CD4-positive, alpha-beta T cell treated with Interleukin-1 beta for 1 hour (primary cell): Measurements from ENCODE around the gene UBAC2.

Experiments used
- DNase-seq, 2 donors: peaks; one replicate each; pipeline ENCODE4 v3.0.0-alpha.2; 2020 to 2022

UBAC2 gene

DNA sequence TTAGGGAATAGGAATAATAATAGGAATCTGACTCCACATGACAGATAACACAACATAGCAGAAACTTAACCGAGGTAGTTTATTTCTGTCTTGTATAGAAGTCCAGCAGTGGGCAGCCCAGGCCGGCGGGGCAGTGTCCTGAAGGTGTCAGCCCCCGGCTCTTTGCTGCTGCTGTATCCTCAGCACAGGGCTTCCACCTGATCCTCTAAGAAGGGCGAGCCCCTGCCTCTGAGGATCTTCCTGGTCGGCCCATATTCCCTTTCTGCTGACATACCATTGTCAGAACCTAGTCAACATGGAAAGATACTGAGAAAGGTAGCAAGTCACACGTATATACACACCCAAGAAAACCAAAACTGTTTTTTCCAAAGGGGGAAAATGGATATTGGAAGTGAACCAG lies 162.7 kb downstream of the UBAC2 start:
- DNase-seq: no peak

DNA sequence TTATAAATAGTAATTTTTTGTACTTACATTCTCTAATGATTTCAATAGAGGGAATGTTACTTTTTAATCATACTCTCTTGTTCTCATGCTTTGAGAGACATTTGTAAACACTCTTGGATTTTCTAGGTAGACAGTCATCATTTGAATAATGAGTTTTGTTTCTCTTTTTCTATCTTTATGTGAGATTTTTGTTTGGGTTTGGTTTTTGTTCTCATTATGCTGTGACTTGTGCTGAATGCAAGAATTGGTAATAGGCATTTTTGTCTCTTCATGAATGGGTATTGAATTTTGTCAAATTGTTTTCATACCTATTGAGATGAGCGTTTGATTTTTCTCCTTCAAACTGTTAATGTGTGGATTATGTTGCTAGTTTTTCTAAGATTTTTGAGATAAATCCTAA lies 163.3 kb downstream of the UBAC2 start:
- no peak for DNase-seq

DNA sequence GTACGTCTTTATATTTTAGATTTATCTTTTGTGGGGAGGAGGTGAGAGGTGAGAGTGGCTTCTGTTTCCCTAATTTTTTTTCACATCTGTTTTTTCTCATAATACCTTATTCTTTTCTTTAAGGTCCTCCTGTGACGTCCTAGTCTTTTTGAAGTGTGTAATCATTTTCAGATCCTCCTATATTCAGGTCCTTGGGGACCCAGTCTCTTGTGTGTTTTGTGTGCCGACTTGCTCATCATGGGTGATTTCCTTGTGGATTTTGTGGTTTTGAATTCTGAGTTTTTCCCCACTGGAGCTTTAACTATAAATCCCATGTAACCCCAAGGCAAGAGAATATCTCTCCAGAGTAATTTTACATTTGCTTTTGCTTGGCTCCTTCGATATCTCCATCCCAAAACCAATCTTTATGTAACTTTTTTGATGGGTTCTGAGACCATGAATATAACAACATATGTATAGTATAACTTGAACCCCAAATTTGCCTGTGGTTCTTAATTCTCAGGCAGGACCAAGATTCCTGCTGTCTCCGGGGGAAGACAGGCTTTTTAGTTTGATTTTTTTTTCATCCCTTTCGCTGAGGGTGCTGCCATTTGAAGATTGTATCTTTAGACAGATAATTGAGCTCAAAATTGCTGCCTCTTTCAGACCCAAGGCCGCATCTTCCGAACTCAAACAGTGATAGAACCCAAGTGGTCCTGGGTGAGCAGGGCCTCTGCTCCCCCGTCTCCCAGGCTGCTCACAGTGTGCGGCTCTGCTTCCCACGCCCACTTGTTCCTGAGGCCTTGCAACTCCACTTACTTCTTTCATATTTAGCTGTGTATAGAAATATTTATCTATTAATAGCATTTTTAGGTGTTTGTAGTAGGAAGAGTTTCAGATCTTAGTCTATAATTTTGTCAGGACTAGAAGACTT lies 165.7 kb downstream of the UBAC2 start:
- DNase-seq: no peak

DNA sequence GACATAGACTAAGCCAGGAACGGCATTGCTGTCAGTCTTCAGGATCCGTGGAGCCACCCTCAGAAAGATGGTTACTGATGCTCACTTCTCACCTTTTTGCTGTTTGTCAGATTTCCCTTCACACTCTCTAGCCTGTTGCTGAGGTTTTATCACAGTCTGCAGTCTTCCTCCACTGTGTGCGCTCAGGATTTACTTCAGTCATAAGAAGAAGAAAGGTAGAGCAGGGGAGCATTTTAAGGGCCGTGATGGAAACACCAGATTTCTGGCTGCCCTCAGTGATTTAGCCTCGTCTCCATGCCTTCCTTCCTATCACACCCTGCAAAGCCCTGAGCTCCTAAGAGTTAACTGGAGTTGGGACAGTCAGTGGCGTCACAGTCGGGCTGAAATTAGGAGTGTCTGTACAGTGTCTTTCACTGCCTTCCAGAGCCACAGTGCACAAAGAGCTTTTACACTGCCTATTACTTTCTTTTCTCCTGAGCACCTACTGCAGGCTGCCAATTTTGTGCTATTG lies 166.5 kb downstream of the UBAC2 start:
- no peak for DNase-seq

DNA sequence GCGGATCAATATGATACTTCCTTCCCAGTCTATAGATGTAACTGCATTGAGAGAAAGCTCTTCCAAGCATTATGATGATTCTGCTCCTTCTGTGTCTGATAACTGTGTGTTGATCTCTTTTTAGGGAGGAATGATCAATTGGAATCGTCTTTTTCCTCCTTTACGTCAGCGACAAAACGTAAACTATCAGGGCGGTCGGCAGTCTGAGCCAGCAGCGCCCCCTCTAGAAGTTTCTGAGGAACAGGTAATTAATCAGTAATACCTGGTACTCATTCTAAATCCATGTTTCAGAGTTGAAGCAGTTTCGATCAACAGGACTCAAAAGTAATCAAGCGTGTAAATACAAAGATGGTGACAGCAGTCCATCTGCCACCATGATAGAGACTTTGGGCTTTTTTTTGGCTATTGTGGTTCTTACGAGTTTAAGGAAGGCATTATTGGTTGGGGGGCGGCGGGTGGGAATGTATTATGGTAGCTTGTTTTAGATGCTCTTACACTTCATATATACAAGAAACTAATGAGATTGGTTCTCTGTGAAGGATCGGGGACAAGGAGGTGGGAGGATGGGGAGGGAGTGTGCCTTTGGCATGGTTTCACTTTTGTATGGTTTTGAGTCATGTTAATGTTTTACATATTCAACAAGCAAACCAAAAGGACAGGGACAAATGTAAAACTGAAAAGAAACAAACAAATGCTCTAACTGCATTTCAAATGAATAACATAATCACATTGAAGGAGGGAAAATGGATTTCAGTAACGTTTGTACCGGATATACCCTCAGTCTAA lies 167.2 kb downstream of the UBAC2 start:
- DNase-seq: no peak

DNA sequence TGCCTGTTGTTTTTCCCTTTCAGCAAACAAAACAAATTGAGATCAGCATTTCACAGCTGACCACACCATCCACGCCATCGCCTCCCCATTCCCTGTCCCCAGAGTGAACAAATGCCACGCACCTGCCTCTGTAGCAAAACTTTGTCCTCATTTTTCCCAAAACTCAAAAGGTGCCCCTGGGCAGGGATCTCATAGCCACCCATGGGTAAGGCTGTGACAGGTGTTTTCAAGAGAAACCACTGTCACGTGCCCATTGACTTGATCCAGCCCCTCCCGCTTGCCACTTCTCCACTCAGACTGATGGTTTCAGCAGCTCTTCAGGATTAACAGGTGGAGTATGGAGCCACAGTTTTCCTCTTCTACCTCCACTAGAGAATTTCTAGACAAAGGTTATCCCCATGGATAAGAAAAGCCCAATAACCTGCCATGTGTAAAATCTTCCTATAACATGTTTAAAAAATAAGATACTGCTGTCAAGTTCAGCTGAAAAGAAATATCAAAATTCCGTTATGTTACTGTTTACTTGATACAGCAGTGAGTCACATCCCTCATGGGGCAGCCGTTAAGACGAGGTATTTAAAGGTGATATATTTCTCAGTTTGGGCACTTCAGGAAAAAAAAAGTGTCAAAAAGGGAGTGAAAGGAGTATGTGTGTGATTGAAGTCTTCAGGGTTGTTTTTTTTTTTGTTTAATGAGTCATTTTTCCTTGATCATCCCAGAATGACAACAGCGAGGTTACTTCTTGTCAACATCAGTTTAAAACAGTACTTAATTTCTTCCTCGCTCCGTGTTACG lies 170.0 kb downstream of the UBAC2 start:
- DNase-seq: peak in 1 of 2 donors; percentile 43

DNA sequence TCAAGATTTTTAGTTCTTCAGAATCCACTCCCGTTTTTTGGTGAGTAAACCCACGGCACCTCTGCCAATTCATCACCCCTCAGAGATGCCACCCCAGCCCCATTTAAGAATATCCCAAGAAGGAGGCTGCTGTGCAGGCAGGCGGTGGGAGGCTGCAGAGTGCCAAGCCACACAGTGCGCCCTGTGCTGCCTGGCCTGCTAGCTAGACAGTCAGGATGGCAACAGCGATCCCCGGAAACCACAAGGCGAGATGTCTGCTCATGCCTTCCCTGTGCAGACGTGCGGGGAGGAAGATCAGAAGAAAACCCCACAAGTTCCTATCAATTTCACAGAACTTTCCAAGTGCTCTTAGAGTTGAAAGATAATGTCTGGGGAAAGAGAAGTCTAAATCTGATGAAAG lies 171.3 kb downstream of the UBAC2 start:
- peak; percentile 70 to 77 for DNase-seq

DNA sequence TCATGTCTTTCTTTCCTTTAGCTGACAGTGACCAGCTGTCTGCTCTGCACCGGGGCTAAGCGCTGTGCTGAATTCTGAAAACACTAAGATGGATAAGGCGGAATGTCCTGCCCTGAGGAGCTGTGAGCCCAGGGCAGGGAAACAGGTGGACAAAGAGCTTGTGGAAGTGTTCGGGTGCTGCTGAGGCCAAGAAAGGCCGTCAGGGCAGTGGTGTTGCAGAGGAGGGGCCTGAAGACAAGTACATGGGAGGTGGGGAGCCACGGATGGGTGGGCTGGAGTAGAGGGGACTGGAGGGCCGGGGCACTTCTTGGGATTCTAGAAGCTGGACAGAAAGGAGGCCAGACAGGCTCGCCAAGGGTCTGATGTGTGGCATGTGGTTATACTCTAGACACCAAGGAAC lies 172.8 kb downstream of the UBAC2 start:
- no peak for DNase-seq

DNA sequence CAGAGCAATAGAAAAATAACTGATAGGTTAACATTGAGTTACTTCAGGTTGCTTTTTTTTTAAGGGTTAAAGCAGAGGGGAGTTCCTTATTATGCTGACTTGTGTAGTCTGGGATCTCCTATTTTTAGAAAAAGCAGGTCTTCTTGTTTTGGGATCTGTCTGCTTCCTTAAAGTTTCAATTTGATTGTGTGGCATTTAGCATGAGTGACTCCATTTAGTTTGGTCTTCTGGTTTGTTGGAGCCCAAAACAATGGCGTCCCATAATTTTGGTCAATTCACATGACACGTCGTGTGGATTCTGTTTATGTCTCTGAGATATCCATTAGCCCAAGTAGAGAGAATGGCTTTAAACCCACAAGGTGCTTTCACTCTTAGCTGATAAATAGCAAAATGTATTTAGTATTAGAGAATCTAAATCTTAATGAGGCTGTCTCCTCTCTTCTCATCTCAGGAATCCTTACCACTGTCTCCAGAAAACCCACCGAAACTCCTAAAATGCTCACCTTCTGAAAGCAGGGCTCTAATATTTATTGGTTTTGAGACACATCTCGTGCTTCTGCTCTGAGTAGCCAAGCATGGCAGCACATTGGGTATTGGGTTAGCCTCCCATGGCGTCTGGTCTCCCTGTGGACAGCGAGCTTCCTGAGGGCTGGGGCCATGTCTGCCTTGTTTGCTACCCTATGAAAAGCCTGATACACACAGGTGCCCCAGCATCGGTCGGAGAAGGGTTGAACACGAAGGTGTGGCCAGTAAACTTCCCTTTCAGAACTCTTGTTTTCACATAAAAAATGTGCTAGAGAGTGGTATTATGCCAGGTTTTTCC lies 173.7 kb downstream of the UBAC2 start:
- peak in 1 of 2 donors; percentile 71 for DNase-seq

DNA sequence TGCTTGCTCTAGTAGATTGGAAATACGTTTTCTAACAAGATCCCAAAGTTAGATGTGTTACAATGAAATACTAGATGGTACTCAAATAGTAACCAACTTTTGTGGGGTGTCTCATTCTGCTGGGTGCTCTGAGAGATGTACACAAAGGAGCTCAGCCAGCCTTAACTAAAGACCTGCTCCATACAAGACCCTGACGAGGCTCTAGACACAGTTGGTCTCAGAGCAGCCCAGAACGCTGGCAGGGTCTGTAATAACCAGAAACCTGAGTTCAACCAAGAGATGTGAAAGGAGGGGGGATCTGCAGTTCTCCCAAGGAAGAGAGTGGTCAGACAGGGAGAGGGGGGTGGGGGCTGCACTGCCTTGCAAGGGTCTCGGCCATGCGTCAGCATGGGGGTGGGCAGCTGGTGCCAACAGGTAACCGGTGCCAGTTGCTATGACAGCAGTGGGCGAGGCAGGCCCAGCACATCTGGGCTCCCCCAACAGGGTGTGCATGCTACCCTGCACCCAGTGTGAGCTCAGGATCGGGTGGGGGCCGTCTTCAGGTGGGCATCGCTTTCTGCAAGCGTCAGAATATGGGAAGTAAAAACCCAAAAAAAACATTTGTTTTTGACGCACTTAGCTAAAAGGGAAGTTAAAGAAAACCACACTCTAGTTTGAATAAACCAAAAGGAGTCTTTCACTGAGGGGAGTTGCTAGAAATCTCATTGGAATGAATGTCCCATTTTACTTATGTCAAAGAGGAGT lies 174.5 kb downstream of the UBAC2 start:
- DNase-seq: peak; percentile 61 to 95

DNA sequence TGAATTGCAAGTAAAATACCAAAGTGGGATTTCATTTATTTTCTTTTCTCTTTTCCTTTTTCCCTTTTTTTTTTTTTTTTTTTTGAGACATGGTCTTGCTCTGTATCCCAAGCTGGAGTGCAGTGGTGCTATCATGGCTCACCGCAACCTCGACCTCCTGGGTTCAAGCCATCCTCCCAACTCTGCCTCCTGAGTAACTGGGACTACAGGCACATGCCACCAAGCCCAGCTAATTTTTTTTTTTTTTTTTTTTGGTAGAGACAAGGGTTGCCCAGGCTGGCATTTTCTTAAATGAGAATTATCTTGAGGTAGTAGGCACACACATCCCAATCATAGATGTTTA lies 175.1 kb downstream of the UBAC2 start:
- no peak for DNase-seq

DNA sequence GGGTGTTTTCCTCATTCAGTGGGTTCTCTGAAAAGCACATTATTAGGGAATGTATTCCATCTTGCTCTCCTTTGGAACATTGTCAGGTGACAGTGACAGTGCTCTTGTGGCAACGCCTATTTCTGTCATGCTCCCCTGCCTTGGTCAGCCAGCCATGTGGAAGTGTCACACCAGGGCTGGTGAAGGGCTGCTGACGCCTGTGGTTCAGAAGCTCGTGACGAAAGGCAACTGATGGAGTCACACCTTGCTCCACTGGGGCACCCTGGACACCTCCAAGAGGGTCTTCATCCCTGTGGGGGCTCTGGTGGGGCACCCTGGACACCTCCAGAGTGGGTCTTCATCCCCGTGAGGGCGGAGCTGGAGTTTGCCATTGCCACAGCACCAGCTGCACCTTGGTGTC lies 175.5 kb downstream of the UBAC2 start:
- peak in 1 of 2 donors; percentile 89 for DNase-seq

DNA sequence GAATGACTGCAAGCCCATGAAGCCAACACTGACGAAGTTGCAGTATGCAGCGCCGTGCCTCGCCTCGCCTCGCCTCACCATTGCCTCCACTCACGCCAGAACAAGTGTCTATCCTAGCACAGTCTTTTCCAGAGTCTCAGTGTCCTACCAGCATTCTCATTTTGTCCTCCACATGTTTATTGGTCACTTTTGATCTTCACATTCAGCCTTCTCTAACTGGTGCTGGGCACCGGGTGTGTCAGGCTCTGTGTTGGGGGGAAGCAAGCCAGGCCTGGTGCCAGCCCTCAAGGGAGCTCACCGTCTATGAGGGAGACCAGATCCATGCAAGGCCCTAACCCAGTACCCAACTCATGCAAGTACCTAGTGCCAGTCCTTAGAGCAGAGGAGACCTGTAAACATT lies 176.3 kb downstream of the UBAC2 start:
- DNase-seq: no peak

DNA sequence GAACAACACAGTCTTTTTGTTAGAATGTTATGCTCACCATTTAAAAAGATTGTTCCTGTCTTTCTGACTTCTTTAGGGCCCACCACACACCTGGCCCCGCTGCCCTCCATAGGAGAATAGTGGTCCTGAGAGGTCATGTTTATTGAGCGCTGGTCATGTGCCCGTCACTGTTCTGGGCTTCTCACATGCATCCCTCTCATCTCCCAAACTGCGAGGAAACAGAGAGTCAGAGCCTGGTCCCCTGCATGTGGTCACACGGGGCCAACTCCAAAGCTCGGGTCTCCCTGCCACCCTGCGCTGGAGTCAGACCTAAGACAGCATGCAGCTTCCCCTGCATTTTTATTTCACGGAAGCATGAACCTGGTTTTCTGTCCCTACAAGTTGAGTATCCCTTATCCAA lies 177.0 kb downstream of the UBAC2 start:
- no peak for DNase-seq

DNA sequence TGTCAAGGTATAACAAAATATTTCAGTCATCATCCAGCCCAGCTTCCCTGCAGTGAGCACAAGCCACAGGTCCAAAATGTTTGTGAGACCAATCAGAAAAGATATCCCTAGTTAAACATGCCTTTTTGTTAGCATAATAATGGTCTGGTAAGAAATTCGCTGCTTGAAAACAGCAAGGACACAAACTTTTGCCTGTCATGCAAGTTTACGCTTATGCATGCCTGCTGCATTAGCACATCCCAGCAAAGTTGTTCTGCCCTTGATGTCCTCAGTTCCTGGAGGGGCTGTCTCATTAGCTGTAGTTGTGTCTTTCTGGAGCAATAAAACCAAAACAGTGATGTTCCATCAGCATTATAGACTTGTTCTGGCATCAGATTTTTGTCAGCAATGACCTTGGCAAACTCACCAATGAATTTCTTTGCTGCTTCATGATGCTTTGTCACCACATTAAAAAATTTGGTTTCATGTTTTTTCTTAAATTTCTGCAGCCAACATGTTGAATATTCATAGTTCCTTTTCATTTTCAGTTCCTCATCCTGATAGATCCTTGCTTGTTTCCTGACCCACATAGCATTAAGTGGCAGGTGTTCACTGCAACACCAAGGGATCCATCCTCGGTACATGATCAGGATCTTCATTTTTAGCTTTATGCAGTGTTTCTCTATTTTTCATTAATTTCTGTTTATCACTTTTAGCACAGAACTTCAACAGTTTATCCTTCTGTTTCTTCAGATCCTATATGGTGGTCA lies 178.5 kb downstream of the UBAC2 start:
- no peak for DNase-seq

DNA sequence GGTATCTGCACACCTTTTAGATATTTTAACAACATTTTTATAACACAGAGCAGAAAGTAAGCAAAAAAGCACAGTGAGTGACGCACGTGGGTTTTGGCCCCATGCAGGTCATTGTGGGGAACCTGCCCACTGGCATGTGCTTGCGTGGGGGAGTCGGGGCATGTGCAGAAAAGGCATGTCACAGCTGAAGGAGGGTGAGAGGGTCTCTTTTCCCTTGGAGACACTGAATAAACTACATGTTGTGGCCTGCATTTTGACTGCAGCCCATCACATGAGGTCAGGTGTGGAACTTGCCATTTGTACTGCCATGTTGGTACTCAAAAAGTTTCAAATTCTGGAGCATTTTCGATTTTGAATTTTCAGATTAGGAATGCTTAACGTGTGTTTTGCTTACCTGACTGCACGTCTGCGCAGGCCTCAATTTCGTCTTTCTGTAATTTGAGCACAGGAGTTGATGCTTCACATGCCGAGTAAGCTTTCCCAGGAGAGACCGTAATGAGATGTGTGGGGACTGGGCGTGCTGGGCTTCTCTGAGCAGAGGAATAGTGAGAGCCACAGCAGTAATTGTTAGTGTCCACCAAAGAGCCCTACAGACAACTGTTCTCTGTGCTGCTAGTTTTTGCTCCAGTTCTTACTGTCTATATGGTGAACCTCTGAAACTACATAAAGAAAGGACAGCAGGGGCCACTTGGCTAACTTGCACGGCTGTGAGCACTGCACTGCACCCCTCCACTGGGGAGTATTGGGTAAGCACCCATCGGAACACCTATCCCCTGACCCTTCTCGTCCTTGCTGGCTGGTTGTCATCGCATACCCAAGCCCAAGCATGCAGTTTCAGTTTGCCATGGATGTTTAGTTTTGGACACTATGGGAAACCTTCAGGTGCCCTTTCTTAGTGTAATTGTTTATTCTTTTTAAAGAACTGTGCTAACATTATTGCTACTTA lies 179.5 kb downstream of the UBAC2 start:
- DNase-seq: no peak

DNA sequence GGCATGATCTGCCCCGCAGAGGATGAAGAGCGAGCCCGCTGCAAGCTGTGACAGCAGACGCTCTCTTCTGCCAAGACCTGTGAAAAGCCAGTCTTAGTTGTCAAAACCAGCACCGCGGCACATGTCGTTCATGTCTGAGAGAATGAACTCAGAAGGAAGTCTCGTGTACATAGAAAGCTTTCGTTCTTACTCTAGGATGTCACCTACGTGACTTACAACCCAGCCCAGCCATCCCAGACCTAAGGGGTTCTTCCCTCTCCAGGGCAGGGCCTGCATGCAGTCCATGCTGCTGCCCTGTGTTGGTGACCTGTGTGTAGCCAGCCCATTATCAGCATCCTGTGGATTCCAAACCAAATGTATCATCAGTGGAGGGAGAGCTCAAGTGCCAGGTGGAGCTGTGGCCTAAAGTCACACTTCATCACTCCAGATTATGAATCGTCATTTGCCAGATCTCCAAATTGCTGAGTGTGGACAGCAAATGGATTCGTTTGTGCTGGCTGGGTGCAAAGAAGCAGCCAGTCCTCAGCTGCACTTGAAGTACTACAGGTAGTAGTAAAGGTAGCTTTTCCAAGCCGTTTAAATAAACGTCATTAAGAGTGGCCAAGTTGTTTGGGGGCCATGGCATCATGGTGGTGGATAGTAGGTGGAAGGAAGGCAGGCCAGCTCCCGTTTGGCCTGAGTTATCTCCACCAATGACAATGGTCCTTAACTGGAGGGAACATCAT lies 180.4 kb downstream of the UBAC2 start:
- peak; percentile 42 to 54 for DNase-seq

DNA sequence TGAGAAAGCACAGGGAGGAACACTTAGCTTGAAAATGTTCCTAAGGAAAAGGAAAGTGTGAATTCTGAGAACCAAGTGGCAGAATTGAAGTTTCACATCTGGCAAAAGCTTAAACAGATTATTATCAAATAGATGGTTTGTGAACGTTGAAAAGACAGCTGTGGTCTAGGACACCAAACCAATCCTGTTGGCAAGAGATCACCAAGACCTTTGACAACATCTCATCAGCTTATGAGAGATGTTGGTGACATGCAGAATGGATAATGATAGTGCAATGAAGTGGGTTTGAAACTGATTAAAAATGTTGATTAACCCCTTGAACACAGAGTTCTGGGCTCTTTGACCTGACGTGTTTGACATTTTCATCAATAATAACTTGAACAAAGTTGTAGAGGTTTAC lies 181.1 kb downstream of the UBAC2 start:
- no peak for DNase-seq
